ENCODE results near the gene IGIP. TPM values are rescaled to one million over a fixed set of nuclear protein-coding genes. Genes with fewer than 3 reads are reported as not detected.

The IGIP gene
- total and polyA plus RNA-seq, 9 donors = 2.9 to 5.7 (median 4.0) TPM

DNA sequence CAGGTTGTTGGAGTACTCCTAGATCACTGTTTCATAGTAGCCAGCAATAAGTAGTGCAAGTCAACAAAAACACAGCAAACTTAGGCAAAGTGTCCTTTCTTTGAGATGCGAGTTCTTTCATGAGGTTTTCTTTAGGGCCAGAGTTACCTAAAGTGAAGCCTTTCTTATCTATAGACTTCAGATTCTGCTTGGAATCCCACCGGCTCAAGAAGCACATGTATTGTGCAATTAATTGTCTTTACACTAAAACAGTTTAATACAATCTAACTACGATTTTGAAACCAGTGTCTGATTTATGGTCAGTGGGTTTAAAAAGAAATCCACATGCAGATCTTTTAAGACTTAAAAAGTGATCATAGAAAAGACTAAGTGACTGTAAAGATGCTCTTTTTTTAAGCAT, 8.2 kb upstream of the IGIP start:
- Histone ChIP-seq H3K4me3 (ENCODE audit: low read length) (no peak overlapping the region), H3K9me3 (replicated peaks; ENCODE audit: control insufficient read depth, low read depth, low read length) (no peaks in the 10 kb centered on the region), H3K27ac (ENCODE audit: low read length) (no peak overlapping the region), H3K4me1 (ENCODE audit: control insufficient read depth, insufficient read depth, low read length) (peaks cover 13% of the 10 kb centered on the region), H3K27me3 (ENCODE audit: control insufficient read depth, insufficient read depth, low read length) (peaks cover 9% of the 10 kb centered on the region), H3K36me3 (ENCODE audit: control insufficient read depth, insufficient read depth, low read length) (no peaks in the 10 kb centered on the region)
- DNase-seq = no peak
- WGBS (ENCODE audit: insufficient coverage) = no CpG with 5 or more reads among the region's 3 CpGs

DNA sequence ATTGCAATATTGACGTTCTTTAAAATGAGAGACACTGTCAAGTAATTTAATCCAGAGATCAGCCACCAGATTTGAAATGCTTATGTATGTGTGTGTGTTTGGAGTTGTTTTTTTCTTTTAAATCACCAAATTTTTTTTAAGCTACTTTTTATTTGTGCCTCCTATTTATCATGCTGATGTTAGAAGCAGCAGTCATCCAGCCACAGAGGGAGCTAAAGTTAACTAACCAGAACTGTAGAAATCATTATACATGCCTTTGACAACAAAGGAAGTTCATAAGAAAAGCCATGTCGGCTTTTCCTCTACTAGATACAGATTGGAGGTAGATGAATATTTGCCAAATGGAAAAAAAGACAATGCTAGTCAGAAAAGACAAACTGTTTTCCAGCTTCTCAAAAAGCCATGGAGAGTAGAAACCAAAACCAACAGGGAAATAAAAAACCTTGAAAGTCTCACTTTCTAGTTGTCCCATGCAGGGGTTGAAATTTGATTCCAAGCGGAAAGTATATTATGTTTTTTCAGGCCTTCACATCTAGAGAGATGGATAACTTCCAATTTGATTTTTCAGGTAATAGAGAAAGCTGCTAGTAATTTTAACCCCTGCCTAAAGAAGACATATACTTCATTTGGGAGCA, 7.3 kb upstream of the IGIP start:
- Histone ChIP-seq H3K36me3 (ENCODE audit: control insufficient read depth, insufficient read depth, low read length) (no peaks in the 10 kb centered on the region), H3K4me3 (ENCODE audit: low read length) (no peak overlapping the region), H3K4me1 (ENCODE audit: control insufficient read depth, insufficient read depth, low read length) (peaks cover 8% of the 10 kb centered on the region), H3K27ac (ENCODE audit: low read length) (no peak overlapping the region), H3K9me3 (replicated peaks; ENCODE audit: control insufficient read depth, low read depth, low read length) (no peaks in the 10 kb centered on the region), H3K27me3 (ENCODE audit: control insufficient read depth, insufficient read depth, low read length) (peaks cover under 1% of the 10 kb centered on the region)
- no CpG with 5 or more reads among the region's 3 CpGs for WGBS (ENCODE audit: insufficient coverage)
- DNase-seq = peak; percentile 7

DNA sequence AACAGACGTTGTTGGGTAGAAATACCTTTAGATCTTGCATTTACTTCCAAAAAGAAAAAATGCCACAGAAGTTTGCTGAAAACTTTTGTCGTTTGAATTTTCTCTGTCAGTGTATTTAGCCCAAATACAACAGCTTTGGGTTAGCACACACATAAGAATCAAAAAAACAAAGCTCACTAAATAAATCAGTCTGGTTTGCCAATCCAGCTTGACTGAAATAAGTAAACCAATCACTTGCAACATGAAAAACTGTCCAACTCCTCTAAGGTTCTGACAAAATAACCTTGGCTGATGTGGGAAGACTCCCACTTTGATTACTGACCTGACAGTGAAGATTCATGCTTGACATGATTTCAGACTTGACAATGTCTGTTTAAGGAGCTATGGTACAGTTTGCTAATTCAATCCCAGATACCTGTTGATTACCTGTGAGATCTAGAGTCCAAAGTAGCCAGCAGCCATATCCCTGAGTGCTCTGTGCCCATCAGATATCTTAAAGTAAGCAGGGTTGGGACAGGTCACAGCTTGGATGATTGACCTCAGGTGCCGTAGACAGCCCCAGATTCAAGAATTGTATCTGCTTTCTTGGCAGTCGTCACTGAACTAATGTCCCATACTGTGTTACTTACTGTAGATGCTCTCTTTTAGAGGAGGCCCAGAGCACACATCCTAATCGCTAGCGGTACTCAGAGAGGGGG, 727 bp downstream of the IGIP start:
- H3K27me3 ChIP-seq (ENCODE audit: control insufficient read depth, insufficient read depth, low read length) = peaks cover 2% of the 10 kb centered on the region
- WGBS (ENCODE audit: insufficient coverage) = 90% methylated on average over 2 of the region's 6 CpGs
- H3K4me3 ChIP-seq (ENCODE audit: low read length) = no peak overlapping the region
- H3K36me3 ChIP-seq (ENCODE audit: control insufficient read depth, insufficient read depth, low read length) = no peaks in the 10 kb centered on the region
- no peaks in the 10 kb centered on the region for H3K9me3 ChIP-seq (replicated peaks; ENCODE audit: control insufficient read depth, low read depth, low read length)
- no peak overlapping the region for H3K27ac ChIP-seq (ENCODE audit: low read length)
- no peak for DNase-seq
- no peaks in the 10 kb centered on the region for H3K4me1 ChIP-seq (ENCODE audit: control insufficient read depth, insufficient read depth, low read length)

DNA sequence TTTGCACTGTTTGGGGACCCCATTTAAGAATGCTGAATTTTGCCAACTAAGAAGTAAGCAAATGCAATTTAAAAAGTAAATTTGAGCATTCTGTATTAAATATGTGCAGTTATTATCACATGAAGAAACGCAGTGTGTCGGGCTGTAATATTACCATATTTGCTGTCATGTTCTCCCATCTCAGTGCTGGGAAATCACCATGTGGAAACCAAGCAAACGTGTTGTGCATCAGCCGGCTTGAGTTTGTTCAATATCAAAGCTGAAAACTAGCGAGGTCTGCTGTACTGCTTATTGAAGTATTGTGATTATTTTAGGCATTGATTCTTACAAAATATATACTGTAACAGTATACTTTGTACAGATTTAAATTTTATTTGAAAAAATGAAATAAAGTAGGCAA, 2.6 kb downstream of the IGIP start:
- H3K27me3 ChIP-seq (ENCODE audit: control insufficient read depth, insufficient read depth, low read length) = peaks cover 2% of the 10 kb centered on the region
- H3K4me1 ChIP-seq (ENCODE audit: control insufficient read depth, insufficient read depth, low read length) = no peaks in the 10 kb centered on the region
- 80% methylated on average over 1 of the region's 5 CpGs for WGBS (ENCODE audit: insufficient coverage)
- no peak overlapping the region for H3K4me3 ChIP-seq (ENCODE audit: low read length)
- no peak for DNase-seq
- H3K9me3 ChIP-seq (replicated peaks; ENCODE audit: control insufficient read depth, low read depth, low read length) = no peaks in the 10 kb centered on the region
- no peak overlapping the region for H3K27ac ChIP-seq (ENCODE audit: low read length)
- no peaks in the 10 kb centered on the region for H3K36me3 ChIP-seq (ENCODE audit: control insufficient read depth, insufficient read depth, low read length)

DNA sequence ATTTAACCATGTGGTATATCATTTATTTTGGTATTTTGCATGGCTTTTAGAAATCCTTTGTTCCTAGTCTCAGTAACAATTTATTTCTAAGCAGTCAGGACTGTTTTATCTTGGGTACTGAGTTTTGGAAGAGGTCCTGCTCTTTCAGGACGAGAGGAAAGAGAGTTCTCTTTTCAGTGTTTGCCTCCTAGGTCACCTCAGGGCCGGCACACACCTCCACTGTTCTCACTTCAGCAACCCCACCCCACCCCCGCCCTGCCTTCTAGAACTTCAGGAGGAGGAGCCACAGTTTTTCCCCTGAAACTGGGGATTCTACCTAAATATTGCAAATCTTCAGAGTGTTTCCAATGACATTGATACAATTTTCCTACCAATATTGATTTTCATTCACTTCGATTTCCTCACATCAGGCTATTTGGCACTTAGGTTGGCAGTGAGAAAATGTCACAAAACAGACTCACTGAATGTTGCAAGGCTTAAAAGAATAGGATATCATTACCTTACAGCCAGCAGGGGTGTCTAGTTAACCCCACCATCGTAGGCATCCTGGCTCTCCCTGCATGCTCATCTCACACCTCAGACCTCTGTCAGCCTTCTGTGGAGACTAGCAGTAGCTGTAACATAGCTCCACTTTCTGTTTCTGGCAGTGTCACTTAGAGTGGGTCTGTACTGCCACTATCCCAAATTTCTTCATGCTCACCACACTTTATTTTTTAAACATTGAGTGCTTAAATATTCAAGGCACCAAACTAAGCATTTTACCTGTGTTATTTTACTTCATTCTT, 5.4 kb downstream of the IGIP start:
- Histone ChIP-seq H3K36me3 (ENCODE audit: control insufficient read depth, insufficient read depth, low read length) (no peaks in the 10 kb centered on the region), H3K27ac (ENCODE audit: low read length) (no peak overlapping the region), H3K4me1 (ENCODE audit: control insufficient read depth, insufficient read depth, low read length) (no peaks in the 10 kb centered on the region), H3K27me3 (ENCODE audit: control insufficient read depth, insufficient read depth, low read length) (no peaks in the 10 kb centered on the region), H3K9me3 (replicated peaks; ENCODE audit: control insufficient read depth, low read depth, low read length) (no peaks in the 10 kb centered on the region), H3K4me3 (ENCODE audit: low read length) (no peak overlapping the region)
- 44% methylated on average over 4 of the region's 5 CpGs for WGBS (ENCODE audit: insufficient coverage)
- no peak for DNase-seq

DNA sequence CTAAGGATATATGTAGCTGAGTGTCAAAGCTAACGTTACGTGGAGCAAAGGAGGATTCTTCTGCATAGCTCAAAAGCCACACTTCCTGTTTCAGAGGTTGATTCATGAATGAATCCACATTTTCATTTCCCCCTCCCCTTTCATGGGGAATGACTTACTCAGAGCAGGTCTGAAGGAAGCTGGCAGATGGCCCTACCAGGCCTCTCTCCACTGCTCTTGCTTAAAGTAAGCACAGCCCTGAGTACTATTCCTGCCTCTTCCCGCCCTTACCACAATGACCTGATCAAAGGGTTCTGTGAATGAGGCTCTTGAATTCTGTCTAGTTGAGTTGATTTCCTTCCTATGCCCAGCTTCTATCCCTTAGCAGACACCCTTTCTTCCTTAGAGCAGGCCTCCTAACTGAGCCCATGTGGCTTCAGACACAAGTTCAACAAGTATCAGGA, 6.3 kb downstream of the IGIP start:
- peak; percentile 50 for DNase-seq
- Histone ChIP-seq H3K4me3 (ENCODE audit: low read length) (no peak overlapping the region), H3K27me3 (ENCODE audit: control insufficient read depth, insufficient read depth, low read length) (no peaks in the 10 kb centered on the region), H3K27ac (ENCODE audit: low read length) (no peak overlapping the region), H3K36me3 (ENCODE audit: control insufficient read depth, insufficient read depth, low read length) (no peaks in the 10 kb centered on the region), H3K4me1 (ENCODE audit: control insufficient read depth, insufficient read depth, low read length) (no peaks in the 10 kb centered on the region), H3K9me3 (replicated peaks; ENCODE audit: control insufficient read depth, low read depth, low read length) (no peaks in the 10 kb centered on the region)
- no CpG with 5 or more reads among the region's 3 CpGs for WGBS (ENCODE audit: insufficient coverage)

DNA sequence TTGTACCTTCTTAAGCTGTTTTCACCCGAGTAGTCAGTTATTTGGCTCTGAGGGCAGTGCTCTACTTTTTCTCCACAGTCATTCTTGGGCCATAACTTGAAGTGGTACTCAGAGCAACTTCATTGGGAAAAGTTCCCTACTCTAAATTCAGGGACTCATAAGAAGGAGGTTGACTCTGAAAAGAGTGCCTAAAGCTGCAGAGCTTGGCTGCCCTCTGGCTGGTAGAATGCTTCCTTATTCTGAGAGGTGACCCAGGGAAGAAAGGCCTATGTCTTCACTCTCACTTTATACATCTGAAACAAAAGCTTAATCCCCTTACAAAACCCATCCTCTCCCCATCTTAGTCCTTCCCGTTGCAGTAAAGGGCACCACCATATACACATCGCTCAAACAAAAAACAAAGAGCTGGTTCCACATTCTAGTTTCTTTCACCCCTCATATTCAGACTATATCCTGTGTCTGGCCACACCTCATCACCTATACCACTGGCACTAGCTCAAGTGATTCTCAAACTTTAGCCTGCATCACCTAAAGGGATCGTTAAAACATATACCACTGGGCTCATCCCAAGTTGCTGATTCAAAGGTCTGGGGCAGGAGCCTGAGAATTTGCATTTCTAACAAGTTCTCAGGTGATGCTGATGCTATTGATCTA, 7.9 kb downstream of the IGIP start:
- no peaks in the 10 kb centered on the region for H3K9me3 ChIP-seq (replicated peaks; ENCODE audit: control insufficient read depth, low read depth, low read length)
- 90% methylated on average over 2 of the region's 4 CpGs for WGBS (ENCODE audit: insufficient coverage)
- H3K4me3 ChIP-seq (ENCODE audit: low read length) = no peak overlapping the region
- DNase-seq = no peak
- H3K27ac ChIP-seq (ENCODE audit: low read length) = no peak overlapping the region
- no peaks in the 10 kb centered on the region for H3K27me3 ChIP-seq (ENCODE audit: control insufficient read depth, insufficient read depth, low read length)
- H3K36me3 ChIP-seq (ENCODE audit: control insufficient read depth, insufficient read depth, low read length) = no peaks in the 10 kb centered on the region
- no peaks in the 10 kb centered on the region for H3K4me1 ChIP-seq (ENCODE audit: control insufficient read depth, insufficient read depth, low read length)

DNA sequence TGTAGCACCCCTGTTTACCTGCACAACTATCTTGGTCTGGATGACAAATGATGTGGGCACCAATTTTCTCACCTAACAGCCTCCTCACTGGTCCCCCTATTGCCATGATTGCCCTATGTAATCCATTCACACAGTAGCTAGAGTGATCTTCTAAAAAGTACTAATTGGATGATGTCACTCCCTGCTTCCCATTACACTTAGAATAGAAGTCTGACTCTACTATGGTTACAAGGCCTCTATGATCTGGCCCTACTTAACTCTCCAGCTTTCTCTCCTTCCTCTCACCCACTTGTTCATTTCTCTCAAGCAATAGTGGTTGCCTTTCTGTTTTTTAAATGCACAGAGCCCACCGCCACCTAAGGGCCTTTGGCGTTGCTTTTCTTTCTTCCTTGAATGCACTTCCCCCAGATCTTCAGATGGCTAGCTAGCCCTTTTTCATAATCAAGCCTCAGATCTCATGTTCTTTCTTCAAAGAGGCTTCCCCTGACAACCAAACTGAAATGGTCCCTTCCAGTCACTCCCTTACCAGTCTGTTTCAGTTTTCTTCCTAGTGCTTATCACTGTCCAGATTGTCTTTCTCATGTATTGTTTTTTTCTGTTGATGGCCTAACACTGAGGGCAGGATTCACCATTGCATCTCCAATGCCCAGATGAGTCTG, 8.7 kb downstream of the IGIP start:
- Histone ChIP-seq H3K9me3 (replicated peaks; ENCODE audit: control insufficient read depth, low read depth, low read length) (no peaks in the 10 kb centered on the region), H3K36me3 (ENCODE audit: control insufficient read depth, insufficient read depth, low read length) (no peaks in the 10 kb centered on the region), H3K4me1 (ENCODE audit: control insufficient read depth, insufficient read depth, low read length) (no peaks in the 10 kb centered on the region), H3K4me3 (ENCODE audit: low read length) (no peak overlapping the region), H3K27ac (ENCODE audit: low read length) (no peak overlapping the region), H3K27me3 (ENCODE audit: control insufficient read depth, insufficient read depth, low read length) (no peaks in the 10 kb centered on the region)
- 89% methylated on average over 2 of the region's 2 CpGs for WGBS (ENCODE audit: insufficient coverage)
- no peak for DNase-seq

DNA sequence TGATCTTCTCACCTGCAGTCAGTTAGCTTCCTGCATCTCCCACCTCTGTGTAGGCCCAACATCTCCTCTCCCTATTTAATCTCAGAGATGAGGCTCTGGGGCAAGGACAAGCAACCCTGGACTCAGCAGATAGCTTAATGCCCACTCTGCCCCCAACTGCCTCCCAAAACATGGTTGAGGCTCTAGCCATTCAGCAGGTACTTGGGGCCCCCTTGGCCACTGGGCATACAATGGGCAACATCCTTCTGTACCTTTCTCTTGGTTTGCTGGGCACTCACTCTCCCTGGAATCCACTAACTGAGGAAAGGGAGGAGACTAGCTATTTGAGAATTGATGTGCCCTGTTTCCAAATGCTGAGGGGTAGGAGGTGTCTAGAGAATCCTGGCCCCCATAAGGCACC, 9.4 kb downstream of the IGIP start:
- no peaks in the 10 kb centered on the region for H3K36me3 ChIP-seq (ENCODE audit: control insufficient read depth, insufficient read depth, low read length)
- no peaks in the 10 kb centered on the region for H3K4me1 ChIP-seq (ENCODE audit: control insufficient read depth, insufficient read depth, low read length)
- H3K27me3 ChIP-seq (ENCODE audit: control insufficient read depth, insufficient read depth, low read length) = no peaks in the 10 kb centered on the region
- no peak for DNase-seq
- no peak overlapping the region for H3K4me3 ChIP-seq (ENCODE audit: low read length)
- H3K27ac ChIP-seq (ENCODE audit: low read length) = no peak overlapping the region
- no peaks in the 10 kb centered on the region for H3K9me3 ChIP-seq (replicated peaks; ENCODE audit: control insufficient read depth, low read depth, low read length)
